Natural killer cell (primary cell): ENCODE data around the gene MTIF3. TPM values are rescaled to one million over a fixed set of nuclear protein-coding genes. Genes with fewer than 3 reads are reported as not detected.
"Not testable (repeated sequence)": the region's sequence is repeated elsewhere in the genome, so short reads cannot be mapped to it uniquely, and the experiment has no call there.

Experiments used
- ATAC-seq, 3 donors: fragments of 150-1000 bp in 2 of 3; fragments of 200-7000 bp in 1 of 3; cut with Tn5 transposase; 1 replicate in 1 of 3; 2 replicates in 2 of 3; pipeline ENCODE4 v1.10.0; 2021; ENCODE audit warnings: mild to moderate bottlenecking in 2 of 3, moderate library complexity in 2 of 3
- DNase-seq, 2 donors: peaks; one replicate each; pipeline versions ENCODE4 v3.0.0 to v3.0.0-alpha.2; 2013 to 2021; ENCODE audit warnings: mixed read lengths in 1 of 2
- H3K27ac ChIP-seq: one replicate; pipeline ENCODE4 v1.5.1; 2013; ENCODE audit warnings: mild to moderate bottlenecking, low read length
- H3K27me3 ChIP-seq: one replicate; pipeline ENCODE4 v1.6.1; 2013; ENCODE audit warnings: low read length; ENCODE audit not compliant: control insufficient read depth, insufficient read depth
- H3K36me3 ChIP-seq: one replicate; pipeline ENCODE4 v1.6.1; 2013; ENCODE audit warnings: low read length; ENCODE audit not compliant: control insufficient read depth, insufficient read depth
- H3K4me1 ChIP-seq: one replicate; pipeline ENCODE4 v1.6.1; 2013; ENCODE audit warnings: low read length; ENCODE audit not compliant: control insufficient read depth, insufficient read depth
- H3K4me3 ChIP-seq: one replicate; pipeline ENCODE4 v1.5.1; 2013; ENCODE audit warnings: low read length
- H3K9me3 ChIP-seq: one replicate; pipeline ENCODE4 v1.6.1; 2013; ENCODE audit warnings: low read length; ENCODE audit not compliant: control insufficient read depth, insufficient read depth
- H3K27ac Mint-ChIP-seq, 2 donors: one replicate each; pipeline ENCODE4 v1.8.0; 2022; ENCODE audit warnings: mild to moderate bottlenecking in 2 of 2, mixed read lengths in 2 of 2, moderate library complexity in 1 of 2
- H3K27me3 Mint-ChIP-seq, 2 donors: one replicate each; pipeline ENCODE4 v1.8.0; 2022; ENCODE audit warnings: low read depth in 2 of 2, mixed read lengths in 2 of 2
- H3K36me3 Mint-ChIP-seq: one replicate; pipeline ENCODE4 v1.8.0; 2022; ENCODE audit warnings: mixed read lengths
- H3K4me1 Mint-ChIP-seq, 2 donors: one replicate each; pipeline ENCODE4 v1.8.0; 2022; ENCODE audit warnings: mixed read lengths in 2 of 2
- H3K4me3 Mint-ChIP-seq: one replicate; pipeline ENCODE4 v1.8.0; 2022; ENCODE audit warnings: mild to moderate bottlenecking, moderate library complexity, mixed read lengths
- H3K9me3 Mint-ChIP-seq, 2 donors: one replicate each; pipeline ENCODE4 v1.8.0; 2022; ENCODE audit warnings: mixed read lengths in 2 of 2
- CTCF ChIP-seq: fragments of 200-600 bp; IDR thresholded peaks from one replicate; pipeline ENCODE4 v1.8.0; 2022; ENCODE audit warnings: antibody characterized with exemption
- WGBS: methylation state at CpG from one replicate; pipeline ENCODE4 v1.1.7; 2013; ENCODE audit warnings: missing lambda C conversion rate; ENCODE audit not compliant: insufficient coverage; 5-methylcytosine and 5-hydroxymethylcytosine counted together
- intact Hi-C: fragments of 100-400 bp; cut with micrococcal nuclease; formaldehyde crosslinking; loops from one replicate; pipeline ENCODE4 v1.14.2; 2022
- total RNA-seq, 4 donors: library from RNA; stranded (reverse); fragments of 120-200 nt in 1 of 4; gene quantifications; one replicate each; pipeline versions ENCODE4 v1.2.3 to v1.2.4, GENCODE V29; 2013 to 2022

MTIF3 gene
- total RNA-seq, 3 donors from 2014 or later (not counting 1 experiment from before 2014, with no cell fraction given), result 30.2 to 56.6 (median 36.8) TPM

- Mint-ChIP-seq H3K36me3 (no peaks in the 10 kb centered on the region), H3K27me3 (peaks cover 0 to 16% of the 10 kb centered on the region in 2 donors), H3K9me3 (no peaks in the 10 kb centered on the region), H3K27ac (no peak overlapping the region), H3K4me3 (no peak overlapping the region), H3K4me1 (peaks cover 0 to 6% of the 10 kb centered on the region in 2 donors)
- Histone ChIP-seq H3K27me3 (no peaks in the 10 kb centered on the region), H3K4me1 (peaks cover 7% of the 10 kb centered on the region), H3K9me3 (no peaks in the 10 kb centered on the region), H3K4me3 (no peak overlapping the region), H3K36me3 (no peaks in the 10 kb centered on the region), H3K27ac (no peak overlapping the region)
- DNase-seq (no peak), ATAC-seq (no peak)
- WGBS, result 65% methylated on average over 10 of the region's 10 CpGs
- TF ChIP-seq CTCF, result no peak
- intact Hi-C loops, result loop anchor here (10.0 kb wide), 1 partner anchor 51 kb away; the partner anchor contains the start of gene MTIF3
These were observed 46.5 kb downstream of the MTIF3 start for GRCh38 chr13:27403727-27404385.

DNA sequence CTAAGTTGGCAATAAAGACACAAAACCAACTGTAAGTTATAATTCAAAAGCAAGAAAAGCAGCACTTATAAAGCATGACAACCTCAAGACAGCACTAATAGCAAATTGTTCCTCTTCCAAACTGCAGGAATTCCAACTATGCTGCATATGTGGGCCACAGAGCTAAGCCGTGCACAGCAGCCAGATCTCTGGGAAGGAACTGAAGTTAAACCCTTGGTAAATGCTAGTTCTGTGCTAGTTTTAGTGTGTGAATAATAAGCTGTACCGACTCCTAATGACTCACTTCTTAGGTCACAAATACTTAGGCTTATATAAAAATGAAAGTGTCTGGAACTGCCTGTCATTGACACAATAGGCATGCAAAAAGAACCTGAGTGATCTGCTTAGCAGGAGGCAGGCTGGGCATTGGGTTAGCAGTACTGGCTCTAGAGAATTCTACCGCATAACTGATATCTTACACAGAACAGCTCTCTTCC lies 47.1 kb downstream of the MTIF3 start:
- no peaks in the 10 kb centered on the region for H3K9me3 ChIP-seq
- intact Hi-C loops, result loop anchor here (10.0 kb wide), 1 partner anchor 52 kb away; the partner anchor contains the start of gene MTIF3
- WGBS, result 83% methylated on average over 3 of the region's 3 CpGs
- H3K4me1 Mint-ChIP-seq, result peaks cover 0 to 6% of the 10 kb centered on the region in 2 donors
- H3K36me3 Mint-ChIP-seq, result no peaks in the 10 kb centered on the region
- ATAC-seq (no peak), DNase-seq (no peak)
- H3K27ac Mint-ChIP-seq, result no peak overlapping the region
- H3K4me1 ChIP-seq, result peaks cover 7% of the 10 kb centered on the region
- H3K4me3 ChIP-seq, result no peak overlapping the region
- H3K4me3 Mint-ChIP-seq, result no peak overlapping the region
- H3K9me3 Mint-ChIP-seq, result no peaks in the 10 kb centered on the region
- no peak for TF ChIP-seq CTCF
- no peak overlapping the region for H3K27ac ChIP-seq
- H3K27me3 Mint-ChIP-seq, result peaks cover 0 to 14% of the 10 kb centered on the region in 2 donors
- H3K36me3 ChIP-seq, result no peaks in the 10 kb centered on the region
- no peaks in the 10 kb centered on the region for H3K27me3 ChIP-seq

- no peaks in the 10 kb centered on the region for H3K9me3 ChIP-seq
- no peak overlapping the region for H3K4me3 Mint-ChIP-seq
- no peak for DNase-seq
These were observed 49.2 kb downstream of the MTIF3 start for GRCh38 chr13:27401210-27401609.

DNA sequence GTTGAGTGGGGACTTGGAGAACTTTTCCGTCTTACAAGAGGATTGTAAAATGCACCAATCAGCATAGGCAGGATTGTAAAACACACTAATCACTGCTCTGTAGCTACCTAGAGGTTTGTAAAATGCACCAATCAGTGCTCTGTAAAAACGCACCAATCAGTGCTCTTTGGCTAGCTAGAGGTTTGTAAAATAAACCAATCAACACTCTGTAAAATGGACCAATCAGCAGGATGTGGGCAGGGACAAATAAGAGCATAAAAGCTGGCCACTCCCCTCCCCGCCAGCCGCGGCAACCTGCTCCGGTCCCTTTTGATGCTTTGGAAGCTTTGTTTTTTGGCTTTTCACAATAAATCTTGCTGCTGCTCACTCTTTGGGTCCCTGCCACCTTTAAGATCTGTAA lies 50.0 kb downstream of the MTIF3 start:
- H3K9me3 Mint-ChIP-seq, H3K4me1 Mint-ChIP-seq: not testable (repeated sequence)
- intact Hi-C loops, result loop anchor here (10.0 kb wide), 1 partner anchor 54 kb away; the partner anchor contains the start of gene MTIF3

More at GRCh38 chr13:27401210-27401609, 49.2 kb downstream of the MTIF3 start:
- Mint-ChIP-seq H3K4me1 (peaks cover 0 to 2% of the 10 kb centered on the region in 2 donors), H3K27me3 (peaks cover 0 to 10% of the 10 kb centered on the region in 2 donors), H3K36me3 (no peaks in the 10 kb centered on the region), H3K9me3 (no peaks in the 10 kb centered on the region), H3K27ac (no peak overlapping the region)
- no peak for ATAC-seq
- no peaks in the 10 kb centered on the region for H3K27me3 ChIP-seq
- WGBS, result 25% methylated on average over 2 of the region's 3 CpGs
- peaks cover 4% of the 10 kb centered on the region for H3K4me1 ChIP-seq
- no peak overlapping the region for H3K4me3 ChIP-seq
- no peak for TF ChIP-seq CTCF
- no peaks in the 10 kb centered on the region for H3K36me3 ChIP-seq
- H3K27ac ChIP-seq, result no peak overlapping the region
- intact Hi-C loops, result loop anchor here (10.0 kb wide), 1 partner anchor 54 kb away; the partner anchor contains the start of gene MTIF3

More for the DNA sequence above, 50.0 kb downstream of the MTIF3 start:
- not testable (repeated sequence) for H3K4me3 Mint-ChIP-seq, H3K36me3 ChIP-seq, H3K4me1 ChIP-seq, H3K9me3 ChIP-seq, H3K27ac ChIP-seq, H3K27me3 ChIP-seq, H3K27ac Mint-ChIP-seq, ATAC-seq, DNase-seq, H3K4me3 ChIP-seq, H3K36me3 Mint-ChIP-seq
- WGBS, result 78% methylated on average over 6 of the region's 6 CpGs
- H3K27me3 Mint-ChIP-seq, result peaks cover 3 to 13% of the 10 kb centered on the region in 2 donors
